Measurements from ENCODE around the gene NME4. TPM values are rescaled to one million over a fixed set of nuclear protein-coding genes. Genes with fewer than 3 reads are reported as not detected.
A peak's percentile ranks its signal among the peaks of the same experiment; 100 is the strongest.

NME4 gene
- polyA plus RNA-seq, 4 donors: 13.0 to 77.2 (median 34.9) TPM

DNA sequence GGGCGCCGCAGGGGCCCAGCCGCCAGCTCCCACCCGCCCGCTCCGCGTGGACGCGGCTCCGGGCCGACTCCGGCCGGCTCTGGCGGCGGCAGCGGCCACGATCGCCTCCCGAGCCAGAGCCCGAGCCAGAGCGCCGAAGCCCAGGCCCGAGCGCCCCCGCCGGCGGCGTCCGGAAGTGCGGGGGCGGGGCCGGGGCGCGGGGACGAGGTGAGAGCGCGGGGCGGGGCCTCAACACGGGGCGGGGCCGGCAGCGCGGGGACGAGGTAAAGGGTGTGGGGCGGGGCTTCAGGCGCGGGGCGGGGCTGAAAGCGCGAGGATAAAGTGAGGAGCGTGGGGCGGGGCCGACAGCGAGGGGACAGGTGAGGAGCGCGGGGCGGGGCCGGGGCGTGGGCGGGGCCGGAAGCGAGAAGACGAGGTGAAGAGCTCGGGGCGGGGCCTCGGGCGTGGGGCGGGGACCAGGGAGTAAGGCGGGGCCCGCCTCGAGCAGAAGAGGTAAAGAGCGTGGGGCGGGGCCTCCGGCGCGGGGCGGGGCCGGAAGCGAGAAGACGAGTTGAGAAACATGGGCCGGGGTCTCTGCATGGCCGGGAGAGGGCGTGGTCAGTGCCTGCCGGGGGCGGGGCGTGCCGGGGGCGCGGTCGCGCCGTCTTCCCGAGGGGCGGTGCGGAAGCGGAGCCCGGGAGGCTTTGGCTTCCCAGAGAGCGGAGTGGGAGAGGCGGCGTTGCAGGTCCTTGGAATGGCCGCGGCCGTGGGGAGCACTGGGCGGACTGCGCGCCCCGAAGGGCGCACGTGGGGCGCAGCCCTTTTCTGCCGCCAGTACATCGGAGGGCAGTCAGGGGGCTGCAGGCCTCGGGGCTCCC lies 44.2 kb upstream of the NME4 start, which contains the start of gene AXIN1:
AXIN1 (minus strand) TSS at position 177 of the 857 bp plus-strand sequence. CDS start 5,698 bp downstream, outside the sequence.
- Histone ChIP-seq H3K4me1 (ENCODE audit: control insufficient read depth in 3 of 3, insufficient read depth in 2 of 3, low read depth in 1 of 3, low read length in 2 of 3) (peaks cover 0 to 15% (median 0%) of the 10 kb centered on the region in 3 donors), H3K27me3 (ENCODE audit: control insufficient read depth in 3 of 3, insufficient read depth in 3 of 3, low read length in 3 of 3) (no peaks in the 10 kb centered on the region), H3K27ac (ENCODE audit: low read depth in 1 of 3, low read length in 2 of 3) (peak within 1 kb of the TSS; percentile 40 to 81 (median 66)), H3K4me3 (ENCODE audit: low read depth in 1 of 3, low read length in 3 of 3) (peak within 1 kb of the TSS; percentile 43 to 92 (median 65)), H3K9me3 (ENCODE audit: control insufficient read depth in 2 of 2, insufficient read depth in 1 of 2, low read depth in 1 of 2, low read length in 1 of 2) (no peaks in the 10 kb centered on the region), H3K36me3 (ENCODE audit: control insufficient read depth in 3 of 3, insufficient read depth in 2 of 3, low read depth in 1 of 3, low read length in 3 of 3) (peaks cover 0 to 19% (median 0%) of the 10 kb centered on the region in 3 donors)
- FAIRE-seq (no peak), DNase-seq (peak; percentile 99)
- WGBS, 3 donors: 2 to 5% (median 3%) methylated on average over 31 to 113 of the region's 113 CpGs

DNA sequence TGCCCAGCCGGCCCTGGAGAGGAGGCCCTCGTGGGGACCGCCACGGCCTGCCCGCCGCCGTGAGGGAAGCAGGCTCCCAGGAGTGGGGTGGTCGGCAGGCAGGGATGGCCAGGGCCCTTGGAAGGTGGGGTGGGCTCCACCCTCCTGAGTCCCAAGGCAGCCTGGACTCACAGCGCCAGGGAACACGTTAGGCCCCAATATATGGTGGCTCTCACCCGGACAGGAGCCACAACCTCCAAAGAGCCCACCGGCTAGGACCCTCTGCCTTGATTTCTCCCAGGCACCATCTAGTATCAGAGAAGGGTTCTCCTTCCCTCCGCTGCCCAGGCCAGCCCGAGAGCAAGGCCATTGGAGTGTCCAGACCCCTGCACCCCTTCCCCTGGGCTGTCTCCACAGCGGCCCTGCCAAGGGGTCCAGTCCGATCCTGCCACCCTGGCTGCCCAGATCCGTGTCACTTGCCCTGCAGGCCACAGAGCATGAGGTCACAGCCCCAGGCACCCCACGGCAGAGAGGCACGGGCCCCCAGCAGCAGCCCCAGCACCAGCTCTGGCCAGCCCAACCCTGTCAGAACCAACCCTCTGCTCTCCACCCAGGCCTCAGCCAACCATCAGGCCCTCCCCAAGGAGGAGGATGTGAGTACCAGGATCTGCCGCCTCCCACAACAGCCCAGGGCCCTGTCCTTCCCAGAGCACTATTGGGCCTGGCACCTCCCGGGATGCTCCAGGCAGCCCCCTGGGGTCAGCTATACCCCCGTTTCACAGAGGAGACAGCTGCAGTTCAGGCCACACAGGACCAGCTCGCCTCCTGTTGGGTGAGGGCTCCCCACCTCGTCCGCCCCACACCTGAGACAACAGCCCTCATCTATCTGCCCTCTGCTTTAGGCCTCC lies 43.4 kb upstream of the NME4 start:
- no peaks in the 10 kb centered on the region for H3K27me3 ChIP-seq (ENCODE audit: control insufficient read depth in 3 of 3, insufficient read depth in 3 of 3, low read length in 3 of 3)
- H3K9me3 ChIP-seq (ENCODE audit: control insufficient read depth in 2 of 2, insufficient read depth in 1 of 2, low read depth in 1 of 2, low read length in 1 of 2): no peaks in the 10 kb centered on the region
- 58 to 81% (median 65%) methylated on average over 17 to 25 of the region's 25 CpGs for WGBS, 3 donors
- H3K4me1 ChIP-seq (ENCODE audit: control insufficient read depth in 3 of 3, insufficient read depth in 2 of 3, low read depth in 1 of 3, low read length in 2 of 3): peaks cover 0 to 15% (median 0%) of the 10 kb centered on the region in 3 donors
- peaks cover 0 to 12% (median 0%) of the 10 kb centered on the region in 3 donors for H3K36me3 ChIP-seq (ENCODE audit: control insufficient read depth in 3 of 3, insufficient read depth in 2 of 3, low read depth in 1 of 3, low read length in 3 of 3)
- no peak for FAIRE-seq
- DNase-seq: no peak
- H3K27ac ChIP-seq (ENCODE audit: low read depth in 1 of 3, low read length in 2 of 3): peak overlapping the region; percentile 29 to 66 (median 45)
- peak overlapping the region in 2 of 3 donors; percentile 43 to 55 for H3K4me3 ChIP-seq (ENCODE audit: low read depth in 1 of 3, low read length in 3 of 3)

DNA sequence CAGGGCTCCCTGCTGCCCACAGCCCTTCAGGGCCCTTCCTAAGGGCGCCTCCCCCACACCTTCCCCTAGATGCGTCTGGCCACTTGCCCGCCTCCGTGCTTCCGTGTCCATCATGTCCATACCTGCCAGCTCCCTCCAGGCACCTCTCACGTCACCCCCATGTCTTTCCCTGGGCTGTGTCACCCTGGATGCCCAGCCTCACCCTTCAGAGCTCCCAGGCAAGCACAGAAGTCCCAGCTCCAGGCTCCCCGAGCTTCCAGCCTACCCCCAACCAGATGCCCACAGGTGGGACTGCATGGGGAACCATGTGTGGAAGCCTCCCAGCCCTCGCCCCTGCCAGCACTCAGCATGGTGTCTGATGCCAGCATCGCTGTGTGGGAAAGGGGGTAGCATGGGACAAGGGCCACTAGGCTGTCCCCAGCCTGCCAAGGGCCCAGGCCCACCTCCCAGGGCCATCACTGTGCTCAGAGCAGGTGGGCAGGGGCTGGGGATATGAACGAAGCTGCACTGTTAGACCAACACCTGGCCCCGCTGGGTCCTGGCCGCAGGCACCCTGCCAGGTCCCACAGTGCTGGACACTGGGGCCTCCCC lies 42.6 kb upstream of the NME4 start:
- FAIRE-seq (no peak), DNase-seq (no peak)
- Histone ChIP-seq H3K4me1 (ENCODE audit: control insufficient read depth in 3 of 3, insufficient read depth in 2 of 3, low read depth in 1 of 3, low read length in 2 of 3) (peaks cover 0 to 18% (median 0%) of the 10 kb centered on the region in 3 donors), H3K27ac (ENCODE audit: low read depth in 1 of 3, low read length in 2 of 3) (no peak overlapping the region), H3K36me3 (ENCODE audit: control insufficient read depth in 3 of 3, insufficient read depth in 2 of 3, low read depth in 1 of 3, low read length in 3 of 3) (peaks cover 0 to 9% (median 0%) of the 10 kb centered on the region in 3 donors), H3K9me3 (ENCODE audit: control insufficient read depth in 2 of 2, insufficient read depth in 1 of 2, low read depth in 1 of 2, low read length in 1 of 2) (no peaks in the 10 kb centered on the region), H3K4me3 (ENCODE audit: low read depth in 1 of 3, low read length in 3 of 3) (no peak overlapping the region), H3K27me3 (ENCODE audit: control insufficient read depth in 3 of 3, insufficient read depth in 3 of 3, low read length in 3 of 3) (no peaks in the 10 kb centered on the region)
- WGBS, 3 donors: 94 to 95% (median 94%) methylated on average over 12 of the region's 12 CpGs

- no peak for FAIRE-seq
- H3K27ac ChIP-seq (ENCODE audit: low read depth in 1 of 3, low read length in 2 of 3): peak overlapping the region in 1 of 3 donors; percentile 49
- peaks cover 0 to 18% (median 0%) of the 10 kb centered on the region in 3 donors for H3K4me1 ChIP-seq (ENCODE audit: control insufficient read depth in 3 of 3, insufficient read depth in 2 of 3, low read depth in 1 of 3, low read length in 2 of 3)
Observed at GRCh38 chr16:354971-355461, 42.0 kb upstream of the NME4 start.

DNA sequence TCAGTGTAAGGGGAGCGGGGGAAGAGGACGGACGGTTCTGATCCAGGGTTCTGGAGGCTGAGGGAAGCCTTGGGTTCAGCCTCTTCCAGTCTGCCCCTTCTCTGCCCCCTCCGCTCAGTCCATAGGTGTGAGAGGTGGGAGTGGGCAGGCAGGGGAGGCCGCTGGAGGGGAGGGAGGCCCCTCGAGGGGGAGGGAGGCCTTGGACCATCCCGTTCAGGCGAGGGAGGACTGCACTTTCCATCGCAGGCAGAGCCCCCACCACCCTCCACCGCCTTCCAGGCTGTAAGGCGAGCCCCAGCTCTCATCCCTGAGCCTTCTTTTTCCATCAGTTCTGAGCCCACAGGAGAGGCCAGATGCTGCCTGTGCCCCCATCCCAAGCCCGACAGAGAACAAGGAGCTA lies 40.3 kb upstream of the NME4 start:
- Histone ChIP-seq H3K27ac (ENCODE audit: low read depth in 1 of 3, low read length in 2 of 3) (no peak overlapping the region), H3K4me3 (ENCODE audit: low read depth in 1 of 3, low read length in 3 of 3) (no peak overlapping the region), H3K9me3 (ENCODE audit: control insufficient read depth in 2 of 2, insufficient read depth in 1 of 2, low read depth in 1 of 2, low read length in 1 of 2) (no peaks in the 10 kb centered on the region), H3K36me3 (ENCODE audit: control insufficient read depth in 3 of 3, insufficient read depth in 2 of 3, low read depth in 1 of 3, low read length in 3 of 3) (no peaks in the 10 kb centered on the region), H3K4me1 (ENCODE audit: control insufficient read depth in 3 of 3, insufficient read depth in 2 of 3, low read depth in 1 of 3, low read length in 2 of 3) (peaks cover 0 to 11% (median 0%) of the 10 kb centered on the region in 3 donors), H3K27me3 (ENCODE audit: control insufficient read depth in 3 of 3, insufficient read depth in 3 of 3, low read length in 3 of 3) (no peaks in the 10 kb centered on the region)
- FAIRE-seq: no peak
- no peak for DNase-seq
- WGBS, 3 donors: 73 to 89% (median 79%) methylated on average over 7 to 12 of the region's 12 CpGs

More at GRCh38 chr16:354971-355461, 42.0 kb upstream of the NME4 start:
- Histone ChIP-seq H3K36me3 (ENCODE audit: control insufficient read depth in 3 of 3, insufficient read depth in 2 of 3, low read depth in 1 of 3, low read length in 3 of 3) (peaks cover 0 to 5% (median 0%) of the 10 kb centered on the region in 3 donors), H3K4me3 (ENCODE audit: low read depth in 1 of 3, low read length in 3 of 3) (no peak overlapping the region), H3K27me3 (ENCODE audit: control insufficient read depth in 3 of 3, insufficient read depth in 3 of 3, low read length in 3 of 3) (no peaks in the 10 kb centered on the region), H3K9me3 (ENCODE audit: control insufficient read depth in 2 of 2, insufficient read depth in 1 of 2, low read depth in 1 of 2, low read length in 1 of 2) (no peaks in the 10 kb centered on the region)
- WGBS, 3 donors: 77 to 81% (median 79%) methylated on average over 10 of the region's 10 CpGs
- DNase-seq: peak in 1 of 2 donors; percentile 27

GRCh38 chr16:359067-359763 lies 37.8 kb upstream of the NME4 start:
- Histone ChIP-seq H3K4me3 (ENCODE audit: low read depth in 1 of 3, low read length in 3 of 3) (no peak overlapping the region), H3K9me3 (ENCODE audit: control insufficient read depth in 2 of 2, insufficient read depth in 1 of 2, low read depth in 1 of 2, low read length in 1 of 2) (no peaks in the 10 kb centered on the region), H3K27me3 (ENCODE audit: control insufficient read depth in 3 of 3, insufficient read depth in 3 of 3, low read length in 3 of 3) (peaks cover 0 to 4% (median 0%) of the 10 kb centered on the region in 3 donors), H3K27ac (ENCODE audit: low read depth in 1 of 3, low read length in 2 of 3) (no peak overlapping the region), H3K4me1 (ENCODE audit: control insufficient read depth in 3 of 3, insufficient read depth in 2 of 3, low read depth in 1 of 3, low read length in 2 of 3) (peaks cover 0 to 6% (median 0%) of the 10 kb centered on the region in 3 donors), H3K36me3 (ENCODE audit: control insufficient read depth in 3 of 3, insufficient read depth in 2 of 3, low read depth in 1 of 3, low read length in 3 of 3) (peaks cover 0 to 2% (median 0%) of the 10 kb centered on the region in 3 donors)
- WGBS, 3 donors: 58 to 68% (median 63%) methylated on average over 19 of the region's 19 CpGs
- FAIRE-seq (no peak), DNase-seq (no peak)

GRCh38 chr16:359871-360697 lies 36.9 kb upstream of the NME4 start:
- H3K27me3 ChIP-seq (ENCODE audit: control insufficient read depth in 3 of 3, insufficient read depth in 3 of 3, low read length in 3 of 3): peaks cover 0 to 10% (median 0%) of the 10 kb centered on the region in 3 donors
- H3K4me3 ChIP-seq (ENCODE audit: low read depth in 1 of 3, low read length in 3 of 3): no peak overlapping the region
- FAIRE-seq (no peak), DNase-seq (no peak)
- H3K9me3 ChIP-seq (ENCODE audit: control insufficient read depth in 2 of 2, insufficient read depth in 1 of 2, low read depth in 1 of 2, low read length in 1 of 2): no peaks in the 10 kb centered on the region
- peaks cover 0 to 2% (median 0%) of the 10 kb centered on the region in 3 donors for H3K36me3 ChIP-seq (ENCODE audit: control insufficient read depth in 3 of 3, insufficient read depth in 2 of 3, low read depth in 1 of 3, low read length in 3 of 3)
- WGBS, 3 donors: 88 to 91% (median 89%) methylated on average over 42 to 47 of the region's 47 CpGs
- peaks cover 0 to 6% (median 0%) of the 10 kb centered on the region in 3 donors for H3K4me1 ChIP-seq (ENCODE audit: control insufficient read depth in 3 of 3, insufficient read depth in 2 of 3, low read depth in 1 of 3, low read length in 2 of 3)
- H3K27ac ChIP-seq (ENCODE audit: low read depth in 1 of 3, low read length in 2 of 3): no peak overlapping the region

Measured in small intestine (tissue), 7 donors.